HFFc6 (cell line): ENCODE results near the gene PRKAG2. TPM values are rescaled to one million over a fixed set of nuclear protein-coding genes. Genes with fewer than 3 reads are reported as not detected.

ENCODE experiments used
- DNase-seq: peaks from one replicate; pipeline ENCODE4 v3.0.0-alpha.2; 2018
- H3K27ac Mint-ChIP-seq: 2 replicates; pipeline ENCODE4 v1.8.0; 2020; ENCODE audit warnings: mild to moderate bottlenecking, mixed read lengths
- H3K27me3 Mint-ChIP-seq: 2 replicates; pipeline ENCODE4 v1.8.0; 2021; ENCODE audit warnings: mild to moderate bottlenecking, moderate library complexity, mixed read lengths; ENCODE audit not compliant: insufficient read depth
- H3K36me3 Mint-ChIP-seq: 2 replicates; pipeline ENCODE4 v1.8.0; 2021; ENCODE audit warnings: low read depth, mixed read lengths
- H3K4me1 Mint-ChIP-seq: 2 replicates; pipeline ENCODE4 v1.8.0; 2020; ENCODE audit warnings: low read depth, mixed read lengths
- H3K4me3 Mint-ChIP-seq: 2 replicates; pipeline ENCODE4 v1.8.0; 2020; ENCODE audit warnings: mild to moderate bottlenecking, moderate library complexity, mixed read lengths
- H3K9me3 Mint-ChIP-seq: 2 replicates; pipeline ENCODE4 v1.8.0; 2020; ENCODE audit warnings: mild to moderate bottlenecking, mixed read lengths
- total RNA-seq, 6 experiments: library from RNA; stranded (reverse); fragmentation: NEBNext Ultra II Directional; extraction: Animal tissue kit (Norgen Biotek cat#: 25700); gene quantifications; 2 replicates in 1 of 6; 3 replicates in 5 of 6; pipeline ENCODE4 v1.2.3, GENCODE V29; 2021
- TF ChIP-seq, protein P1 (sequence below): fragments of 200-600 bp; sonication (generic); IDR thresholded peaks from 2 replicates; pipeline ENCODE4 v1.5.0; 2021; ENCODE audit warnings: antibody characterized with exemption, mild to moderate bottlenecking

PRKAG2 gene
- total RNA-seq, 6 experiments from 2014 or later, result 15.1 to 19.2 (median 18.4) TPM

DNA sequence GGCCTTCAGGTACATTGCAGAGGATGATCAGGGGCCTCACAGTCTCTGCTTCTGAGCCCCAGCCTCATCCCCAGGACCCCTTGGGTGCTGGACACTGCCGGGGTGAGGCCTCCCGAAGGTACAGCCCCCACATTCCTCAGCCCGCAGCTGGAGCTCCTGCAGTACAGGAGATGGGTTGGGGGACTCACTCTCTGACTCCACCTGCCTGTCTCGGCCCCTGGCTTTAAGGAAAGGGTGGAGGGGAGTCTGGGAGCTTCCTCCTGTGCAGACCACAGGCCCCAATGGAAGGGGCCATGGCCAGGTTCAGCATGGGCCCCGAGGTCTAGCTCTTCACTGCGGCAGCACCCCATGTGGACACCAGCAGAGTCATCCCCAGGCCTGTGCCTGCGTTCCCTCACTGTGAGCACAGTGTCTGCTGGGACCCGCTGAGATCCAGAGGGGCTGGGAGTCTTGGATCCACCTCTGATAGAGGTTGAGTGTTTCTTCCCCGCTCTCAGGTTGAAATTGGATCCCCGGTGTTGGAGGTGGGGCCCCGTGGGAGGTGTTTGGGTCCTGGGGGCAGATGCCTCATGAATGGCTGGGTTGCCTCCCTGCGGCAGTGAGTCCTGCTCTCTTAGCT, 99.9 kb downstream of the PRKAG2 start:
- peaks cover 9% of the 10 kb centered on the region for H3K9me3 Mint-ChIP-seq
- no peak overlapping the region for H3K4me3 Mint-ChIP-seq
- peaks cover 4% of the 10 kb centered on the region; the same call in 1 of the 2 replicates for H3K36me3 Mint-ChIP-seq
- no peak overlapping the region for H3K27ac Mint-ChIP-seq
- no peak for DNase-seq
- H3K4me1 Mint-ChIP-seq, result no peaks in the 10 kb centered on the region
- TF ChIP-seq, protein P1, sequence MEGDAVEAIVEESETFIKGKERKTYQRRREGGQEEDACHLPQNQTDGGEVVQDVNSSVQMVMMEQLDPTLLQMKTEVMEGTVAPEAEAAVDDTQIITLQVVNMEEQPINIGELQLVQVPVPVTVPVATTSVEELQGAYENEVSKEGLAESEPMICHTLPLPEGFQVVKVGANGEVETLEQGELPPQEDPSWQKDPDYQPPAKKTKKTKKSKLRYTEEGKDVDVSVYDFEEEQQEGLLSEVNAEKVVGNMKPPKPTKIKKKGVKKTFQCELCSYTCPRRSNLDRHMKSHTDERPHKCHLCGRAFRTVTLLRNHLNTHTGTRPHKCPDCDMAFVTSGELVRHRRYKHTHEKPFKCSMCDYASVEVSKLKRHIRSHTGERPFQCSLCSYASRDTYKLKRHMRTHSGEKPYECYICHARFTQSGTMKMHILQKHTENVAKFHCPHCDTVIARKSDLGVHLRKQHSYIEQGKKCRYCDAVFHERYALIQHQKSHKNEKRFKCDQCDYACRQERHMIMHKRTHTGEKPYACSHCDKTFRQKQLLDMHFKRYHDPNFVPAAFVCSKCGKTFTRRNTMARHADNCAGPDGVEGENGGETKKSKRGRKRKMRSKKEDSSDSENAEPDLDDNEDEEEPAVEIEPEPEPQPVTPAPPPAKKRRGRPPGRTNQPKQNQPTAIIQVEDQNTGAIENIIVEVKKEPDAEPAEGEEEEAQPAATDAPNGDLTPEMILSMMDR, result no peak
- peaks cover 61% of the 10 kb centered on the region for H3K27me3 Mint-ChIP-seq

DNA sequence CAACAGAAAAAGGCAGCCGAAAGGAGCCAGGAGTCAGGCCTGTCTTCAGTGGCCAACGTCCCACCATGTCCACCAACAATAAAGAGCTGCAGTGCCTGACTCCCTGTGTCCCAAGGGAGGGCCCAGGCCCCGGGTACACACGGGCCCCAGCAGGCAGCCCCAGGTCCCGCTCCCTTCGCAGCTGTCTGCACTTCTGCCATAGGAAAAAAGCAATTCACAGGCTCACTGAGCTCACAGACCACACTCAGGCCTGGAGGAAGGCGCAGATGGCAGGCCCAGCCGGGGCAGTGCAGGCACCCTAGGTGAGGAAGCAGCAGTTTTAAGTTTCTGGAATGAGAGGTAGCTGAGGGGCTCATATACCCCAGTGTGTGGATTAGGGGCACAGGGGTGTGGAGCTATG, 100.5 kb downstream of the PRKAG2 start:
- Mint-ChIP-seq H3K27me3 (peaks cover 63% of the 10 kb centered on the region), H3K27ac (no peak overlapping the region), H3K4me3 (no peak overlapping the region), H3K4me1 (no peaks in the 10 kb centered on the region), H3K36me3 (peaks cover 4% of the 10 kb centered on the region; the same call in 1 of the 2 replicates), H3K9me3 (peaks cover 9% of the 10 kb centered on the region)
- no peak for DNase-seq
- TF ChIP-seq, protein P1, result no peak

DNA sequence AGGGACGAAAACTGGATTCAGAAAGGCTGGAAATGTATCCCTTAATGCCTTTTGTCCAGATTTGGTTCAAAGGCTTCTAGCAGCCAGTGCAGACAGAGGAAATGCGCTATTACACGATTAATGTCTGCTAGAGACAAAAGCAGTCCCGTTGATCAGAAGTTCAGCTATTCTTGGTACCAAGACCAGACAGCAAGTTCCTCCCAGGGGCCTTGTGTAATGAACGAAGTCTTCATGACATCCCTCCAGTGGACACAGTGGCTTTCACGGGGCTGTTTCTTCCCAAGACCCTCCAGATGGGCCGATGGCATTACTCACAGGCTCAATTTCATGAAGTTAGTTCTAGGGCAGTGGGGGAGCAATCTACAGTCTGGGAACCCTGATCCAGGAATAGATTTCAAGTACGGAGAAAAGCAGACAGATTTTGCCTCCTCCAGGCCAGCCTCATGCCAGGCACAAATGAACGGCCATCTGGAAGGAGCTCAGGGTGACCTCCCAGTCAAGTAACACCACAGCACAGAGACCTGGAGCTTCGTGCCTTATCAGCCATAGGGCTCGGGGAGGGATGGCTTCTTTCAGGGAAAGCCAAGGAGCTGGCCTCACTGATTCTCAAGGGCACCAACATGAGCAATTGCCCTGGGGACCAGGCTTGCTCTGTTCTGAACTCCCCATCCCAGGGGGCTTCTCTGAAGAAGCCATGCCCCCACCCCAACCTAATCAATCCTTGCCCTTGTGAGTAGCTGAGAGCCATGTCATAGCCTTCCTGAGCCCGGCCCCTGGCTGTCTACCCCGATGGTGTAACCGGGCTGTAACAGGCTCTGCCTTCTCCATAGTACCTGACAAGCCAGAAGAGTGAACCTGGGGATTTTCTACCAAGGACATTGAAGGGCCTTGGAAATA, 101.1 kb downstream of the PRKAG2 start:
- Mint-ChIP-seq H3K4me3 (no peak overlapping the region), H3K9me3 (peaks cover 9% of the 10 kb centered on the region), H3K4me1 (no peaks in the 10 kb centered on the region), H3K27me3 (peaks cover 63% of the 10 kb centered on the region), H3K27ac (no peak overlapping the region), H3K36me3 (peaks cover 4% of the 10 kb centered on the region; the same call in 1 of the 2 replicates)
- TF ChIP-seq, protein P1, result no peak
- no peak for DNase-seq

DNA sequence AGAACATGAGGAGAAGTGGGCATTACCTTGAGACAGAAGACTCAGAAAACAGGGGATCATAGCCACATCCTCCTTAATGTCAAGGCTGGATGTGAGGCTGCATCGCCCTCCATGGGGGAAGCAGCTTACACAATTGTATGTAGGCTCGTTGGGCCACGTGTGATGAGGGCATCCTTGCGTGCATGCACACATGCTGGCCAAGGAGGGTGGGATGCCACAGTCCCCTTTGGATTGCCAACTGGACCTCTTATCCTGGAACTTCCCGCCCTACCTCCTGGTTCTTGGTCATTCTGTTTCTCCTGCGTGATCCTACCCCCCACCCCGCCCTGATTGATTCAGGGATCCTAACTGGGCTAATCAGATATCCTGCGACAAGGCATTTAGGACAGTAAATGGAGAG, 102.0 kb downstream of the PRKAG2 start:
- no peaks in the 10 kb centered on the region for H3K4me1 Mint-ChIP-seq
- TF ChIP-seq, protein P1, result no peak
- H3K36me3 Mint-ChIP-seq, result peaks cover 4% of the 10 kb centered on the region; the same call in 1 of the 2 replicates
- peaks cover 67% of the 10 kb centered on the region for H3K27me3 Mint-ChIP-seq
- H3K4me3 Mint-ChIP-seq, result no peak overlapping the region
- H3K27ac Mint-ChIP-seq, result no peak overlapping the region
- peaks cover 9% of the 10 kb centered on the region for H3K9me3 Mint-ChIP-seq
- no peak for DNase-seq

DNA sequence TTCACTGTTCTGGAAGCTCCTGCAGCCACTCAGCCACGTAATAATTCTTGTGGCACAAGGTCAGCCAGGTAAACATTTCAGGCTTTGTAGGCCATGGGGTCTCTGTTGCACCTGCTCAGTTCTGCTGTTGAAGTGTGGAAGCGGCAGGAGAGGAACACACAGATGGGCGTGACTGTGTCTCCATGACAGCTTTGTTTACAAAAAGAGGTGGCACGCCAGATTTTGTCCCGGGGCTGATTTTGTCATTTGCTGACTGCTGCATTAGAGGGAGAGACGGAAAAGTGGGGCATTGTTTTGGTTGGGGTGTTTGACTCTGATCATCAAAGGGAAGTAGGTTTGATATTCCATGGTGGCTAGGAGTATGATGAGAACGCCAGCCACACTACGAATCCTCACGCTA, 103.1 kb downstream of the PRKAG2 start:
- Mint-ChIP-seq H3K27ac (no peak overlapping the region), H3K9me3 (peaks cover 9% of the 10 kb centered on the region), H3K4me1 (no peaks in the 10 kb centered on the region), H3K36me3 (peaks cover 4% of the 10 kb centered on the region; the same call in 1 of the 2 replicates), H3K27me3 (peaks cover 70% of the 10 kb centered on the region), H3K4me3 (no peak overlapping the region)
- no peak for DNase-seq
- TF ChIP-seq, protein P1, result no peak
